Globus pallidus (tissue), 1 donor: ENCODE data around the gene C10orf88.
"Not testable (repeated sequence)": the region's sequence is repeated elsewhere in the genome, so short reads cannot be mapped to it uniquely, and the experiment has no call there.

Source experiments
- DNase-seq: peaks from one replicate; pipeline ENCODE4 v3.0.0-alpha.2; 2015; ENCODE audit warnings: low spot score

The C10orf88 gene

GRCh38 chr10:122962405-122962804 is 8.4 kb upstream of the C10orf88 start:
- no peak for DNase-seq

GRCh38 chr10:122957474-122957873 is 3.4 kb upstream of the C10orf88 start:
- no peak for DNase-seq

DNA sequence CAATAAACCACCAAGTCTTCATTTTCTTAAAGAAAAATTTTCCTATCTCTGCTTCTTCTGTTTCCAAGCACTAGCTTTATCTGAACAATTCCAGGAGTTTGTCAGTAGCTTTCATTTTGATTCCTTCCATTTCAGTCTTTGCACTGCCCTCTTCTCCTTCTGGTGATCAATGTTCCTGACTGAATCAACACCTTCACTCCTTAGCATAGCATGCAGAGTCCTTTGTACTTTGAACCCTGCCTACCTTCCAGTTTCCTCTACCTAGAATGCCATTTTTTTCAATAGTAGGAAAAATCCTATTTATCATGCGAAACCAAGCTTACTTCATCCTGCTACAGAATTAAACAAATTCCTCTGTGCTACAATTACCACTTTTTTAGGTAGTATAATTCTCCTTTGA is 1.9 kb upstream of the C10orf88 start:
- no peak for DNase-seq

- DNase-seq, result no peak
Measured at GRCh38 chr10:122954731-122955050, 664 bp upstream of the C10orf88 start.

- DNase-seq, result no peak
Measured at GRCh38 chr10:122949296-122949695, 4.7 kb downstream of the C10orf88 start.

DNA sequence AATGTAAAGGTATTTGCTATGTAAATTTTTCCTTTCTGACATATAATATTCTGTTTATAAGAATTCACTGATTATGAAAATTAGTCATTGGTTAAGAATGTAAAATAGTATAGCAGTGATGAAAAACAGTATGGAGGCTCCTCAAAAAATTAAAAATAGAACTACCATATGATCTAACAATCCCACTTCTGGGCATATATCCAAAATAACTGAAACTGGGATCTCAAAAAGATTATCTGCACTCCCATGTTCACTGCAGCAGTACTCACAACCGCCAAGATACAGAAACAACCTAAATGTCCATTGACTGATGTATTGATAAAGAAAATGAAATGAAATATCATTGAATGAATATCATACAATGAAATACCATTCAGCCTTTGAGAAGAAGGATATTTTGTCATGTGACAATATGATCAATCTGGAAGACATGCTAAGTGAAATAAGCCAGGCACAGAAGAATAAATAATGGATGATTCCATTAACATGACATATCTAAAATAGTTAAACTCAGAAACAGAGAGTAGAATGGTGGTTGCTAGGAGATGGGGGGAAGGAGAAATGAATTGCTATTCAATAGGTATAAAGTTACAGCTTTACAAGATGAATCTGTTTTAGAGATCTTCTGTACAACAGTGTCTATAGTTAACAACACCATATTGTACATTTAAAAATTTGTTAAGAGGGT is 14.0 kb downstream of the C10orf88 start:
- no peak for DNase-seq

GRCh38 chr10:122939133-122939855 is 14.7 kb downstream of the C10orf88 start:
- no peak for DNase-seq

DNA sequence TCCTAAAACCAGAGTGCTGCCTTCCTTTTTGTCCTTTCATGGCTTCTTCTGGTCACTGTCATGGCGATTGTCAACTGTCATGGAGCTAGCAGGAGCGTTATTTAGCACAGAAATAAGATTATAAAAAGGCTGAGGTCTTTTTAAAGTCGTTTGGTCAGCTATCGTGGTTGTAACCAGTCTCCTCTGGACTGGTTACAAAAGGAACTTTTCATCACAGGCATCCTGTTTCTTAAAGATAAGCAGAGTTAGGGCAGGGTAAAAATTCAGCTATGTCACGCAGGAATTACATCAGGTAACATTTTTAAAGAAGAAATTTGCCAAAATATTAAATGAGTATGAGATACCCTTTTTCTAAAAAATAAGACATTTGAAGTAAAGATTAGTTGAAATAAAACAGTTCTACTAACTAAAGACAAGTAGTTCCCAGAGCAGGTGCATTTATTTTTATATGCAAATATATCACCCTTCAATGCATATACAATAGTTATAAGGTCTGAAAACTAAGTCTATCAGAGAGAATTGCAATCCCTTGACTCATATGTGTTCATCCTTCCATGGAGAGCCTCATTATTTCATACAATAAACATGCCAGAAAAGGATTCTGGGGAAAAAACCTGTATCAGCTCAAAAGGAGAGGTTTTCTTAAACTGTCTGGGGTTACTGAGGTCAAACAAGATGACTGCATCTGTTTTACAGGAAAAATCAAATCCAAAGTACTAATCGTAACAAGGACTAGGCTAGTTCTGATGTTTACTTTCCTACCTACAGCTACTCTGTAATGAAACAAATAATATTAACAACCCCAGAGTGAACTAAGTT is 22.7 kb downstream of the C10orf88 start:
- no peak for DNase-seq

- DNase-seq, result no peak
Measured at GRCh38 chr10:122930140-122930539, 23.9 kb downstream of the C10orf88 start.

DNA sequence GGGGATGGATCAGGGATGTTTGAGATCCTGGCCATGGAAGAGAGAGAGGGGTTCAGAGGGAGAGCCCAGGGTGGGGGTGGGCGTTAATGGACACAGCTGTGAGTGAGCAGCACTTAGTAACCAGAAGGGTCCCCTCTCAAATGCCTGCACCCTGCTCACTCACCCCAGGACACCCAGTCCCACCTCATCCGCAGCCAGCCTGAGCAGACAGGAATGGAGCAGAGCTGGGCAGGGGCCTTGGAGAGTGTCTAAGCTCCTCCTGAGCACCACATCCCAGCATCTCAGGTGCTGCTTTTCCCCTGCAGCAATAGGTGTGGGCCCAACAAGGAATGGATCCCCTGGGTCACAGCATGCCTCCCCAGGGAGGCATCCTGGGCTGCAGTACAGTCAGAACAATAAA is 38.3 kb downstream of the C10orf88 start:
- DNase-seq, result no peak

- DNase-seq, result peak; percentile 2
Measured at GRCh38 chr10:122911889-122912484, 42.0 kb downstream of the C10orf88 start.

DNA sequence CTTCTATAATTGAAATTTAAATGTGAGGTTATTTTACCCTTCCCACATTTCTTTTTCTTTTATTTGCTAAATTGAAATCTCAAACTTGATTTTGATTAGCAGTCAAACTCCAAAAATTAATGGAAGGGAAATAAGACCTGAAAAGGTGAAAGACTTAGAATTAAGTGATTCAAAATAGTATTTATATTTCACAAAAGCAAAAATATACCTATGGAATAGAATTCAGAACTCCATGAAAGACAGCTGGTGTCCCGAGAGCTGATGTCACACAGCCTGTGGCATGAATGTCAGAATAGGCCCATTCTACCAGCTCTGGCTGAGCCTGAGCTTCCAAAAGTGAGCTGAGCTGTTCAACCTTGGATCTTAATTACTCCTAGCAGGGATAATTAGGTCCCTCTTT is 43.7 kb downstream of the C10orf88 start, which contains the start of gene FAM24A:
Gene FAM24A, plus strand, starts transcription at position 301 of the 400 bp plus-strand sequence. CDS start 1,025 bp downstream, outside the sequence.
- DNase-seq, result no peak

- not testable (repeated sequence) for DNase-seq
Measured at GRCh38 chr10:122903861-122904260, 50.2 kb downstream of the C10orf88 start.

DNA sequence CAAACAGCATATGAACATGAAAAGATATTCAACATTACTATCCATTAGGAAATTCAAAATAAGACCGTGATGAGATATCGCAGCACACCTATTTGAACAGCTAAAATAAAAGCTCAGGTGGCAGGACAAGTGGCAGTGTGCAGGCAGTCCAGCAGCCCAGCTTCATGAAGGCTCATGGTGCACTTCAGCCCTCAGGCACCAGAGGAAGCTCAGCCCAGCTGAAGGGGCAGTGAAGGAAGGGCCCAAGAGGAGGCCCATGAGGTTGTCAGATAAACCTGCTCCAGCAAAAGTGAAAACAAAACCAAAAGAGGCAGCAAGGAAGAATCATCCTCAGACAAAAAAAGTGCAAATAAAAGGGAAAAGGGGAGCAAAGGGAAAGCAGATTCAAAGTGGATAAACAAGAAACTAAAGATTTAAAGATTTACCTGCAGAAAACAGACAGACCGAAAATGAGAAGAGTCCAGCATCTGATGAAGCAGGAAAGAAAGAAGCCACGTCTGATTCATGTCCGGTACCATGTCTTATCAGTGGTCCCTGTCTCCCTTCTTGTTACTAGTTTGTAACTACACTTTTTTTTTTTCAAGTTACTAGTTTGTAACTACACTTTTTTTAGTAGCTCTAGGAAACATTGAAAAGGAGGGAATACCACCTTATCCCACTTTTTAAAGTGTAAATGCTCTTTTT is 59.6 kb downstream of the C10orf88 start:
- no peak for DNase-seq

DNA sequence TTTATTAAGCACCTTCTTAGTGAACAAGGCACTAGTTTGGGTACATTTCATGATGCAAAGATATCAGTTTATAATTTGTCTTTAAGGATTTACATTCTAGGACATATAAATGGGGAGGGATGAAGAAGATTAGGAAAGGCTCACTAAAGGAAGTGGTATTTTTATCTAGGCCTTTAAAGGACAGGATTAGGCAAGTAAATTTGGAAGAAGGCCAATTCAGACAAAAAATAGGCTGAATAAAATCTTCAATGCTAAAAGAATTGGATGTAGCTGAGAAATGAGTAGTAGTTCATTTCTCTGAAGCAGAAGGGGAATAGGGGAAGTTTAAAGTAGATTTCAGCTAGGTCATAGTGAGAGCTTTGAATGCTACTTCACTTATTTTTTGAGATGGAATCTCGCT is 69.9 kb downstream of the C10orf88 start:
- DNase-seq, result no peak

DNA sequence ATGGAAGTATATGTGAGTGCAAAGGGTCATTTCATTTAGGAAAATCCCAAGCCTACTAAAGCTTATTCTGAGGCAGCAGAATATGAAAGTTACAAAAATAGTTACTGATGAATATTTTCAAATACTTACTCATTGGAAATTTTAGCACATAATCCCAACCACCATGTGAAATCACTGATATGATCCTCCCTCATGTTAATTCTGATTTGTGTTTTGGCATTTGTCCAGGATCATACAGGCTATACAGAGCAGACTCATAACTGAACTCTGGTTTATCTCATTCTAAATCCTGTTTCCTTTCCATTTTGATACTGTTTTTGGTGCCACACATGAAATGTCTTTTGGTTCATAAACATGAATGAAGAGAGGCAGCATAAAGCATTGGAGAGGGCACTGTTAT is 71.3 kb downstream of the C10orf88 start:
- DNase-seq, result no peak
